ENCODE results near the gene SPATA20.

DNA sequence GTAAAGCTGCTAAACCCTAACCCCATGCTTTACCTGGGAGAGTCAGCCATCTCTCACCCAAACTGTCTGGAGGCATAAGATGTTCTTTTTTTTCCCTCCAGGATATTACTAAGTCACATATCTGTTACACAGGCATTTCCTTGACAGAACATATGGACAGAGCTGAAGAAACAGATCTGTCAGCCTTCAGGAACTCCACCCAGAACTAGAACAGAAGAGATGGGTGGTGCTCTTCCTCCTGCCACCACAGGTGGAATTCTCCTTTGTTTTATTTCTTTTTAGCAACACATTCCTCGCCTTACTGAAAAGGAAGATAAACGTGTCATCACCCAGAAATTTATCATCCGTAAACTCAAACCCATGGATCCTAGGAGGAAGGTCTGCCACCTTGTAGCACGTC, 30.0 kb upstream of the SPATA20 start:
- TF ChIP-seq CTCF (IDR thresholded peaks at IDR 0.05) (no peak), ZFX (IDR thresholded peaks at IDR 0.05; ENCODE audit: borderline replicate concordance) (no peak)
